ENCODE measurements around the gene MRPL54.

- TF ChIP-seq CTCF (IDR thresholded peaks at IDR 0.05; ENCODE audit: low read depth, low read length) (no peak), EZH2phosphoT487 (IDR thresholded peaks at IDR 0.05; ENCODE audit: low read depth) (no peak)
Observed at GRCh38 chr19:3803986-3804385, 41.5 kb downstream of the MRPL54 start.
